GM19193 (cell line): ENCODE measurements around the gene MMP23B.

Experiments used
- POLR2A ChIP-seq: IDR thresholded peaks from 4 replicates; pipeline ENCODE4 v1.6.1; 2011; ENCODE audit not compliant: insufficient read depth, insufficient read length; ENCODE audit errors: extremely low read depth

Gene MMP23B

DNA sequence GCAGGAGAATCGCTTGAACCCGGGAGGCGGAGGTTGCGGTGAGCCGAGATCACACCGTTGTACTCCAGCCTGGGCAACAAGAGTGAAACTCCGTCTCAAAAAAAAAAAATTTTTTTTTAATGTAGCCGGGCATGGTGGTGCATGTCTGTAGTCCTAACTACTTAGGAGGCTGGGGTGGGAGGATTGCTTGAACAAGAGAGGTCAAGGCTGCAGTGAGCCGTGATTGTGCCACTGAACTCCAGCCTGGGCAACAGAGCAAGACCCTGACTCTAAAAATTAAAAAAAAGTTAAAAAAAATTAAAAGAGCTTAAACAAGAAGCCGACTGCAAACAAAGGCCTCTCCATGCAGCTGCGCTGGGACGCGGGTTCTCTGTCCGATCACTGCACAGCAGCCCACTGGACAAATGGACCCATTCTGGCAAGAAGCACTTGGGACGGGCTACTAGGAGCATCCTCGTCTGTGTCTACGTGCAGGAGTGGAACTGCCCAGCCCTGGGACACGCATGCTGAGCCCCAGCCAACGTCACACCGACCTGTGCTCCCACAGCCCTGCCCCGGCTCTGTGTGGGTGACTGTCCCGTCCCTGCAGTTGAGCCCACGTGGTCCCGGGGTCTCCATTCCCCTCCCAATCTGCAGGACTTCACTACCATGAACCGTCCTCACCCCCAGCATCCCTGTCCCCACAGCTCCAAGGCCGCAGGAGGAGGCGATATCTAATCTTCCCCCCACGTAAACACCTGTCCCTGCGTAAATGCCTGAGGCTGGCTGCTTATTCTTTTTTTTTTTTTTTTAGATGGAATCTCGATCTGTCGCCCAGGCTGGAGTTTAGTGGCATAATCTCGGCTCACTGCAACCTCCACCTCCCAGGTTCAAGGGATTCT is 48.3 kb downstream of the MMP23B start:
- TF ChIP-seq POLR2A, result no peak

DNA sequence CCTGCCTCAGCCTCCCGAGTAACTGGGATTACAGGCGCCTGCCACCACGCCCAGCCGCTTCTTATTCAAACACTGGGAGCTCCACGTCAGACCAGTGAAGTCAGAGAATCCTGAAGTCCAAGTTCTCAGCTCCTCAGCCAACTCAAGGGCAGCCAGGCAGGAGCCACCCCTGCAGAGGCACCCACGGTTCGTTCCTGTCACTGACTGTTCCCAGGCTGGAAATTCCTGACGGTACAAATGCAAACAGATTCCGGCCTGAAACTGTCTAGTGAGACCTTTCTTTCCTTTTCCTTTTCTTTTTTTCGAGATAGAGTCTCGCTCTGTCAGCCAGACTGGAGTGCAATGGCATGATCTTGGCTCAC is 48.9 kb downstream of the MMP23B start:
- no peak for TF ChIP-seq POLR2A

DNA sequence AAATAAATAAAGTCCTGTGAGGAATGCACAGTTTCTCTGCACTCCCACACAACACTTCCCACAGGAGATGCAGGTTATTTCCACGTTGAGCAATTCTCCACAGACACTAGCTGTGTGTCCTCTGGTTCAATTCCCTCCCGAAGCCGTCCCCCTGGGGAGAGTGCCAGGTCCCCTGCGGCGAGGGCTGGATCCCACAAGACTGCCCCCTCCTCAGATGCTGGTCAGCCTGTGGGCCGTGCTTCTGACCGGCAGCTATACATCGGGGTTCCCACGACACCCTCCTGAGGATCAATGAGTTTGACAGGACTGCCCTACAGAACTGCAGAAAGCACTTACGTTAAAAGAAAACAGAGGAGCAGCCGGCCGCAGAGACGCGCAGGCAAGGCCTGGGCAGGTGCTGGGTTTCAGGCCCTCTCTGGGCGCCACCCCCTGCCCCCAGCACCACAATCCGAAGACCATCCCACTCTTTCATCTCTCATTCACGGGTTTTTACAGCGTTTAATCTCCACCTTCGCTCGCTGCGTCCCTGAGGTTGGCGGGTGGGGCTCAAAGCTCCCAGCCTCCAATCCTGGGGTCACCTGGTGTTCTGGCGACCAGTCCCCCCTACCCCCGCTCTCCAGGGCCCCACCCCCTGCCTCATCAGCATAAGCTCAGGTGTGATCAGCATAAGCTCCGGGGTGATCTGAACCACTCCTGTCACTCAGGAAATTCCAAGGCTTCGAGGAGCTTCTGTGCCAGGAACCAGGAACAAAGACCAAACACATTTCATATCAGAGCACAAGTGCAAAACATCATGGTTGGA is 51.3 kb downstream of the MMP23B start:
- no peak for TF ChIP-seq POLR2A
